Frontal cortex (tissue), 4 donors: ENCODE measurements around the gene FANCL. TPM values are rescaled to one million over a fixed set of nuclear protein-coding genes. Genes with fewer than 3 reads are reported as not detected.
A peak's percentile ranks its signal among the peaks of the same experiment; 100 is the strongest.
"Not testable (repeated sequence)": the region's sequence is repeated elsewhere in the genome, so short reads cannot be mapped to it uniquely, and the experiment has no call there.

Experiments used
- DNase-seq, 2 donors: peaks; one replicate each; pipeline ENCODE4 v3.0.0; 2012; ENCODE audit warnings: low spot score in 2 of 2
- FAIRE-seq: peaks from 2 replicates; lab custom pipeline; 2012; peaks lifted over from hg19 to GRCh38; lab: Jason Lieb, UNC
- total RNA-seq: library from RNA; depleted of rRNA; stranded (reverse); fragments of >200 nt; gene quantifications from one replicate; pipeline ENCODE4 v1.2.3, GENCODE V29; 2014
- donor health status: control.
- donor health status: control.
- donor health status: control.

FANCL gene
- total RNA-seq, 1 donor from 2014 or later = 100 TPM

GRCh38 chr2:58157754-58158153, 83.4 kb downstream of the FANCL start:
- FAIRE-seq = no peak
- no peak for DNase-seq

- FAIRE-seq = no peak
- DNase-seq = no peak
These were observed 84.3 kb downstream of the FANCL start for GRCh38 chr2:58156780-58157179.

- FAIRE-seq (no peak), DNase-seq (no peak)
These were observed 85.9 kb downstream of the FANCL start for GRCh38 chr2:58155160-58155778.

GRCh38 chr2:58146707-58147106, 94.4 kb downstream of the FANCL start:
- no peak for DNase-seq
- no peak for FAIRE-seq

GRCh38 chr2:58145769-58146168, 95.4 kb downstream of the FANCL start:
- not testable (repeated sequence) for DNase-seq, FAIRE-seq

- DNase-seq (no peak), FAIRE-seq (no peak)
These were observed 100.5 kb downstream of the FANCL start for GRCh38 chr2:58140508-58141072.

GRCh38 chr2:58138396-58139030, 102.6 kb downstream of the FANCL start:
- DNase-seq (no peak), FAIRE-seq (no peak)

GRCh38 chr2:58137856-58138255, 103.3 kb downstream of the FANCL start:
- DNase-seq (no peak), FAIRE-seq (no peak)

GRCh38 chr2:58137221-58137620, 103.9 kb downstream of the FANCL start:
- FAIRE-seq = no peak
- DNase-seq = no peak

GRCh38 chr2:58135861-58136260, 105.3 kb downstream of the FANCL start:
- FAIRE-seq (no peak), DNase-seq (no peak)

- FAIRE-seq (no peak), DNase-seq (no peak)
These were observed 107.7 kb downstream of the FANCL start for GRCh38 chr2:58133395-58133794.

GRCh38 chr2:58131191-58132011, 109.7 kb downstream of the FANCL start:
- peak in 1 of 2 donors; percentile 13 for DNase-seq
- peak; percentile 91 for FAIRE-seq

GRCh38 chr2:58130238-58130637, 110.9 kb downstream of the FANCL start:
- no peak for DNase-seq
- FAIRE-seq = no peak

- no peak for DNase-seq
- FAIRE-seq = no peak
These were observed 114.0 kb downstream of the FANCL start for GRCh38 chr2:58127111-58127510.

GRCh38 chr2:58122540-58122939, 118.6 kb downstream of the FANCL start:
- DNase-seq = no peak
- FAIRE-seq = no peak

GRCh38 chr2:58122040-58122439, 119.1 kb downstream of the FANCL start:
- FAIRE-seq = no peak
- no peak for DNase-seq

GRCh38 chr2:58120626-58121229, 120.4 kb downstream of the FANCL start:
- FAIRE-seq (no peak), DNase-seq (no peak)

- DNase-seq, FAIRE-seq: not testable (repeated sequence)
These were observed 127.6 kb downstream of the FANCL start for GRCh38 chr2:58113563-58113962.

- FAIRE-seq (no peak), DNase-seq (no peak)
These were observed 130.4 kb downstream of the FANCL start for GRCh38 chr2:58110765-58111164.

GRCh38 chr2:58109481-58109880, 131.6 kb downstream of the FANCL start:
- no peak for DNase-seq
- FAIRE-seq = no peak
